Astrocyte (in vitro differentiated cells and primary cell): ENCODE measurements around the gene MKRN2OS. TPM values are rescaled to one million over a fixed set of nuclear protein-coding genes. Genes with fewer than 3 reads are reported as not detected.

Source experiments
- DNase-seq: peaks from one replicate; pipeline ENCODE4 v3.0.0-alpha.2; 2010; ENCODE audit warnings: low read depth
- FAIRE-seq: peaks from 2 replicates; lab custom pipeline; 2011; peaks lifted over from hg19 to GRCh38; lab: Jason Lieb, UNC
- H2AFZ ChIP-seq: 2 replicates; pipeline ENCODE4 v1.6.0; 2012; ENCODE audit warnings: low read depth, low read length, inconsistent platforms
- H3K27ac ChIP-seq: 2 replicates; pipeline ENCODE4 v1.5.1; 2011; ENCODE audit warnings: low read depth, low read length, inconsistent platforms
- H3K27me3 ChIP-seq: 2 replicates; pipeline ENCODE4 v1.6.0; 2011; ENCODE audit warnings: low read length, inconsistent platforms; ENCODE audit not compliant: insufficient read depth
- H3K36me3 ChIP-seq: 2 replicates; pipeline ENCODE4 v1.5.1; 2011; ENCODE audit warnings: low read length, inconsistent platforms; ENCODE audit not compliant: insufficient read depth
- H3K4me1 ChIP-seq: 2 replicates; pipeline ENCODE4 v1.5.1; 2011; ENCODE audit warnings: low read length, inconsistent platforms; ENCODE audit not compliant: insufficient read depth
- H3K4me2 ChIP-seq: 2 replicates; pipeline ENCODE4 v1.6.0; 2012; ENCODE audit warnings: low read length, inconsistent platforms
- H3K4me3 ChIP-seq: 2 replicates; pipeline ENCODE4 v1.5.1; 2011; ENCODE audit warnings: low read depth, mild to moderate bottlenecking, low read length, inconsistent platforms; ENCODE audit not compliant: insufficient read depth
- H3K79me2 ChIP-seq: 2 replicates; pipeline ENCODE4 v1.6.0; 2012; ENCODE audit warnings: mild to moderate bottlenecking, low read length, inconsistent platforms; ENCODE audit not compliant: insufficient read depth
- H3K9ac ChIP-seq: 2 replicates; pipeline ENCODE4 v1.6.0; 2012; ENCODE audit warnings: mild to moderate bottlenecking, low read length, inconsistent platforms
- H3K9me3 ChIP-seq: 2 replicates; pipeline ENCODE4 v1.5.1; 2012; ENCODE audit warnings: low read depth, mild to moderate bottlenecking, low read length, inconsistent platforms; ENCODE audit not compliant: insufficient read depth
- H4K20me1 ChIP-seq: 2 replicates; pipeline ENCODE4 v1.6.0; 2012; ENCODE audit warnings: low read length, inconsistent platforms; ENCODE audit not compliant: insufficient read depth
- H3K27ac Mint-ChIP-seq: one replicate; pipeline ENCODE4 v1.8.0; 2021; ENCODE audit warnings: mild to moderate bottlenecking, mixed read lengths; ENCODE audit not compliant: unreplicated experiment
- H3K27me3 Mint-ChIP-seq: one replicate; pipeline ENCODE4 v1.8.0; 2021; ENCODE audit warnings: low read depth, mixed read lengths; ENCODE audit not compliant: unreplicated experiment
- H3K36me3 Mint-ChIP-seq: one replicate; pipeline ENCODE4 v1.8.0; 2021; ENCODE audit warnings: low read depth, mixed read lengths; ENCODE audit not compliant: unreplicated experiment
- H3K4me1 Mint-ChIP-seq: one replicate; pipeline ENCODE4 v1.8.0; 2021; ENCODE audit warnings: low read depth, mixed read lengths; ENCODE audit not compliant: unreplicated experiment
- H3K4me3 Mint-ChIP-seq: one replicate; pipeline ENCODE4 v1.8.0; 2021; ENCODE audit warnings: mild to moderate bottlenecking, moderate library complexity, mixed read lengths; ENCODE audit not compliant: unreplicated experiment
- H3K9me3 Mint-ChIP-seq: one replicate; pipeline ENCODE4 v1.8.0; 2021; ENCODE audit warnings: mild to moderate bottlenecking, mixed read lengths; ENCODE audit not compliant: unreplicated experiment
- CTCF ChIP-seq: IDR thresholded peaks from 2 replicates; pipeline ENCODE4 v1.5.1; 2011; ENCODE audit warnings: low read depth, mild to moderate bottlenecking, inconsistent platforms, low read length, moderate library complexity; ENCODE audit not compliant: insufficient read depth
- EZH2 ChIP-seq: IDR thresholded peaks from 2 replicates; pipeline ENCODE4 v1.6.1; 2012; ENCODE audit warnings: mild to moderate bottlenecking, low read length, inconsistent platforms; ENCODE audit not compliant: insufficient read depth
- total RNA-seq: library from RNA; stranded (reverse); gene quantifications from 2 replicates; pipeline ENCODE4 v1.2.1, GENCODE V29; 2021

MKRN2OS gene
- total RNA-seq, 1 donor from 2014 or later = 0.25 TPM

DNA sequence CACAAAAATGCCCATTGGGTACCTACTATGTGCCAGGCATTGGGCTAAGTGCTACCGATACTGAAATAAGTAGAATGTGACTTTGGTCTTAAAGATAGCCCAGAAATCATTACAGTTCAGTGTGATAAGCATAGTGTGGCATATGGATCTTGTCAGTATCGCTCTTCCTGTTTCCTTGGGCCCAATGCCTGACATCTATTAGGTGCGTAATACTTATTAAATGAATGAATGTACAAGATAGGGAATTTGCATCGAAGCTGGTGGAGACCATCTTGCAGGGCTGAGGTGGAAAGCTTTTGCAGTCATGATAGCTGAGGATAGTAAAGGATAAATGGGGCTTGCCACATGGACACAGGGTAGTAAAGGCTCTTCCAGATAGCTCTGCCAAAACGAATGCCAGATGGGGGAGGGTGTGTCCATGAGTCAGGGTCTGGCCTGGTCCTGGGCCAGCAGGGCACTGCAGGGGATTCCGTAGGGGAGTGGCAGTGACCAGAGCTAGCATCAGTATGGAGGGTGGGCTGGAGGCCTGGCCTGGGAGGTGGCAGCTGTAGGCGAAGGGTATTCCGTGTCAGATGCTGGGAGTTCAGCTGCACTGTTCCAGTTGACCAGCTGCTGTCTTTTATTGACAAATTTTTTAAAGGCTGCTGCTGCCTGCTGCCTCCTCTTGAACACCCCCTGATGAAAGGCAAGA lies 37.6 kb downstream of the MKRN2OS start:
- DNase-seq (peak; percentile 54), FAIRE-seq (no peak)
- Histone ChIP-seq H3K36me3 (peaks cover 7% of the 10 kb centered on the region), H3K4me1 (peaks cover 20% of the 10 kb centered on the region), H3K4me2 (peak overlapping the region; percentile 82), H3K4me3 (peak overlapping the region; percentile 35), H3K9me3 (no peaks in the 10 kb centered on the region), H3K79me2 (no peaks in the 10 kb centered on the region), H3K9ac (peak overlapping the region; percentile 70), H2AFZ (peak overlapping the region; percentile 27), H4K20me1 (no peaks in the 10 kb centered on the region), H3K27me3 (no peaks in the 10 kb centered on the region), H3K27ac (peak overlapping the region; percentile 92)
- Mint-ChIP-seq H3K4me1 (peaks cover 20% of the 10 kb centered on the region), H3K27me3 (no peaks in the 10 kb centered on the region), H3K36me3 (peaks cover 9% of the 10 kb centered on the region), H3K4me3 (peak overlapping the region; percentile 36), H3K9me3 (no peaks in the 10 kb centered on the region), H3K27ac (peak overlapping the region; percentile 78)
- no peak for TF ChIP-seq EZH2

DNA sequence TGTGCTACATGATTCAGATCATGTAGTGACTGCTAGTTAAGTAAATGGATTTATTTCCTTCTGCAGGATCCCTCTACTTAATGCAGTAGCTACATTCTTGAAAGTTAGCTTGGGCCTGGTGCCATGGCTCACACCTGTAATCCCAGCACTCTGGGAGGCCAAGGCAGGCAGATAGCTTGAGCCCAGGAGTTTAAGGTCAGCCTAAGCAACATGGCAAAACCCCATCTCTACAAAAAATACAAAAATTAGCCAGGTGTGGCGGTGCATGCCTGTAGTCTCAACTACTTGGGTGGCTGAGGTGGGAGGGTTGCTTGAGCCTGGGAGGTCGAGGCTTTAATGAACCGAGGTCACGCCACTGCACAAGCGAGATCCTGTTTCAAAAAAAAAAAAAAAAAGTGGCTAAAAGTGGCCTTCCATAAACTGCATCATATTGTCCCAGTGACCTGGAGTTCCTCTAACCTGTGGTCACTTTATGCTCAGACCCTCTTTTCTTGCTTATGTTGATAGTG lies 39.0 kb downstream of the MKRN2OS start:
- Histone ChIP-seq H3K4me2 (no peak overlapping the region), H4K20me1 (no peaks in the 10 kb centered on the region), H3K79me2 (no peaks in the 10 kb centered on the region), H2AFZ (no peak overlapping the region), H3K9me3 (no peaks in the 10 kb centered on the region), H3K4me1 (peaks cover 20% of the 10 kb centered on the region), H3K36me3 (peaks cover 12% of the 10 kb centered on the region), H3K27ac (no peak overlapping the region), H3K9ac (no peak overlapping the region), H3K4me3 (no peak overlapping the region), H3K27me3 (no peaks in the 10 kb centered on the region)
- no peak for FAIRE-seq
- no peaks in the 10 kb centered on the region for H3K27me3 Mint-ChIP-seq
- H3K36me3 Mint-ChIP-seq = peaks cover 9% of the 10 kb centered on the region
- H3K9me3 Mint-ChIP-seq = no peaks in the 10 kb centered on the region
- no peak overlapping the region for H3K27ac Mint-ChIP-seq
- no peak for DNase-seq
- TF ChIP-seq CTCF (no peak), EZH2 (no peak)
- H3K4me3 Mint-ChIP-seq = no peak overlapping the region
- peaks cover 26% of the 10 kb centered on the region for H3K4me1 Mint-ChIP-seq

DNA sequence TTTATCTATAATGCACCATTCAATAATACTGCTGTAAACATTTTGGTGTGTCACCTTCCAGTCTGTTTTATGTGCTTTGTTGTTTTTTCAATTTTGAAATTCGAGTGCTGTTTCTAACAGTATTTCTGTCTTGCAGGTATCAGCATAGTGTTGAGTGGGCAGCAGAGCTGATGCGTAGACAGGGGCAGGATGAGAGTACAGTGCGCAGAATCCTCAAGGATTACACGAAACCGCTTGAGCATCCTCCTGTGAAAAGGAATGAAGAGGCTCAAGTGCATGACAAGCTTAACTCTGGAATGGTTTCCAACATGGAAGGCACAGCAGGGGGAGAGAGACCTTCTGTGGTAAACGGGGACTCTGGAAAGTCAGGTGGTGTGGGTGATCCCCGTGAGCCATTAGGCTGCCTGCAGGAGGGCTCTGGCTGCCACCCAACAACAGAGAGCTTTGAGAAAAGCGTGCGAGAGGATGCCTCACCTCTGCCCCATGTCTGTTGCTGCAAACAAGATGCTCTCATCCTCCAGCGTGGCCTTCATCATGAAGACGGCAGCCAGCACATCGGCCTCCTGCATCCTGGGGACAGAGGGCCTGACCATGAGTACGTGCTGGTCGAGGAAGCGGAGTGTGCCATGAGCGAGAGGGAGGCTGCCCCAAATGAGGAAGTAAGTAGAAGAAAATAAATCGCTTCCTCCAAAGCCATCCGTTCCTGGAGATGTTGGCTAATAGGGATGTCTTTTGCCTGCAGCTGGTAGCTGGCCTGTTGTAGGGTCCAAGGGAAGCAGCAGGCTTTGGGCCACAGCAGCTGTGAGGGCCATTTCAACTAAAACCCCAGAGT lies 42.0 kb downstream of the MKRN2OS start:
- no peak for TF ChIP-seq CTCF
- TF ChIP-seq EZH2 = no peak
- no peaks in the 10 kb centered on the region for H3K9me3 Mint-ChIP-seq
- no peak for FAIRE-seq

More for the DNA sequence above, 42.0 kb downstream of the MKRN2OS start:
- no peaks in the 10 kb centered on the region for H4K20me1 ChIP-seq
- DNase-seq = no peak
- Mint-ChIP-seq H3K27me3 (no peaks in the 10 kb centered on the region), H3K4me3 (no peak overlapping the region), H3K27ac (no peak overlapping the region), H3K36me3 (peaks cover 10% of the 10 kb centered on the region), H3K4me1 (peaks cover 14% of the 10 kb centered on the region)
- no peak overlapping the region for H2AFZ ChIP-seq
- no peak overlapping the region for H3K9ac ChIP-seq
- H3K79me2 ChIP-seq = no peaks in the 10 kb centered on the region
- H3K9me3 ChIP-seq = no peaks in the 10 kb centered on the region
- H3K4me3 ChIP-seq = no peak overlapping the region
- H3K4me2 ChIP-seq = no peak overlapping the region
- no peaks in the 10 kb centered on the region for H3K27me3 ChIP-seq
- H3K4me1 ChIP-seq = peaks cover 11% of the 10 kb centered on the region
- peaks cover 22% of the 10 kb centered on the region for H3K36me3 ChIP-seq
- no peak overlapping the region for H3K27ac ChIP-seq
